T-helper 1 cell treated with Interleukin-12 subunit alpha and Interleukin-12 subunit beta and Interleukin-4 antibody, amounts not matched to agents 30 ng/mL and 1 ng/mL, for 36 hours (primary cell): ENCODE results near the gene VIP. TPM values are rescaled to one million over a fixed set of nuclear protein-coding genes. Genes with fewer than 3 reads are reported as not detected.

Experiments used
- intact Hi-C: fragments of 100-400 bp; cut with micrococcal nuclease; formaldehyde crosslinking; loops from one replicate; pipeline ENCODE4 v1.15.1; 2024
- total RNA-seq: library from RNA; stranded (reverse); gene quantifications from 2 replicates; pipeline ENCODE4 v1.2.3, GENCODE V29; 2022

VIP gene
- total RNA-seq, 1 donor from 2014 or later: not detected

- intact Hi-C loops: no loop called here
Measured at GRCh38 chr6:152776833-152777232, 26.2 kb downstream of the VIP start.

GRCh38 chr6:152783217-152783878 is 32.8 kb downstream of the VIP start:
- intact Hi-C loops: no loop called here

- intact Hi-C loops: no loop called here
Measured at GRCh38 chr6:152794696-152795095, 44.1 kb downstream of the VIP start.

- intact Hi-C loops: no loop called here
Measured at GRCh38 chr6:152804150-152804549, 53.6 kb downstream of the VIP start.

Other genes starting within 250 kb of the VIP start
- 79.2 and 83.5 TPM in 2 replicates for gene SYNE1, start 113.4 kb upstream of the VIP start, total RNA-seq
- gene MYCT1, start 52.9 kb upstream of the VIP start, total RNA-seq: not detected in 2 replicates
- 40.7 and 42.6 TPM in 2 replicates for gene FBXO5, start 232.2 kb downstream of the VIP start, total RNA-seq